ENCODE results near the gene PLD4.

Gene PLD4

GRCh38 chr14:104971447-104972240, 47.0 kb downstream of the PLD4 start:
- H3K9me3 ChIP-seq (ENCODE audit: insufficient read depth, low read depth, low read length), result no peaks in the 10 kb centered on the region
- H3K9me2 ChIP-seq (replicated peaks; ENCODE audit: low read depth, low read length), result no peaks in the 10 kb centered on the region
- H3K4me3 ChIP-seq (ENCODE audit: low read length, poor library complexity, severe bottlenecking), result no peak overlapping the region
- H3K4me2 ChIP-seq (ENCODE audit: low read depth, low read length, poor library complexity, severe bottlenecking), result no peak overlapping the region
- no peak for TF ChIP-seq EZH2phosphoT487 (IDR thresholded peaks at IDR 0.05; ENCODE audit: borderline replicate concordance)
- TF ChIP-seq, protein P1, sequence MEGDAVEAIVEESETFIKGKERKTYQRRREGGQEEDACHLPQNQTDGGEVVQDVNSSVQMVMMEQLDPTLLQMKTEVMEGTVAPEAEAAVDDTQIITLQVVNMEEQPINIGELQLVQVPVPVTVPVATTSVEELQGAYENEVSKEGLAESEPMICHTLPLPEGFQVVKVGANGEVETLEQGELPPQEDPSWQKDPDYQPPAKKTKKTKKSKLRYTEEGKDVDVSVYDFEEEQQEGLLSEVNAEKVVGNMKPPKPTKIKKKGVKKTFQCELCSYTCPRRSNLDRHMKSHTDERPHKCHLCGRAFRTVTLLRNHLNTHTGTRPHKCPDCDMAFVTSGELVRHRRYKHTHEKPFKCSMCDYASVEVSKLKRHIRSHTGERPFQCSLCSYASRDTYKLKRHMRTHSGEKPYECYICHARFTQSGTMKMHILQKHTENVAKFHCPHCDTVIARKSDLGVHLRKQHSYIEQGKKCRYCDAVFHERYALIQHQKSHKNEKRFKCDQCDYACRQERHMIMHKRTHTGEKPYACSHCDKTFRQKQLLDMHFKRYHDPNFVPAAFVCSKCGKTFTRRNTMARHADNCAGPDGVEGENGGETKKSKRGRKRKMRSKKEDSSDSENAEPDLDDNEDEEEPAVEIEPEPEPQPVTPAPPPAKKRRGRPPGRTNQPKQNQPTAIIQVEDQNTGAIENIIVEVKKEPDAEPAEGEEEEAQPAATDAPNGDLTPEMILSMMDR (conservative IDR thresholded peaks at IDR 0.05; ENCODE audit: low read length), result no peak
- H3K27me3 ChIP-seq (ENCODE audit: insufficient read depth, low read length, poor library complexity, severe bottlenecking), result no peaks in the 10 kb centered on the region
- no peak overlapping the region for H2AFZ ChIP-seq (ENCODE audit: low read length)
- no peaks in the 10 kb centered on the region for H4K20me1 ChIP-seq (ENCODE audit: insufficient read depth, low read length, poor library complexity, severe bottlenecking)
- H3F3A ChIP-seq (ENCODE audit: low read depth), result no peaks in the 10 kb centered on the region
- H3K79me2 ChIP-seq (ENCODE audit: insufficient read depth, low read length), result no peaks in the 10 kb centered on the region
- H3K36me3 ChIP-seq (ENCODE audit: insufficient read depth, low read length), result no peaks in the 10 kb centered on the region
- H3K9ac ChIP-seq (ENCODE audit: low read depth, low read length, poor library complexity, severe bottlenecking), result no peak overlapping the region
- no peaks in the 10 kb centered on the region for H3K4me1 ChIP-seq (ENCODE audit: insufficient read depth, low read length, poor library complexity, severe bottlenecking)

GRCh38 chr14:104972301-104973134, 47.8 kb downstream of the PLD4 start:
- no peaks in the 10 kb centered on the region for H4K20me1 ChIP-seq (ENCODE audit: insufficient read depth, low read length, poor library complexity, severe bottlenecking)
- H3F3A ChIP-seq (ENCODE audit: low read depth), result no peaks in the 10 kb centered on the region
- H3K9me2 ChIP-seq (replicated peaks; ENCODE audit: low read depth, low read length), result no peaks in the 10 kb centered on the region
- H3K4me1 ChIP-seq (ENCODE audit: insufficient read depth, low read length, poor library complexity, severe bottlenecking), result no peaks in the 10 kb centered on the region
- no peak overlapping the region for H2AFZ ChIP-seq (ENCODE audit: low read length)
- no peaks in the 10 kb centered on the region for H3K27me3 ChIP-seq (ENCODE audit: insufficient read depth, low read length, poor library complexity, severe bottlenecking)
- no peak for TF ChIP-seq EZH2phosphoT487 (IDR thresholded peaks at IDR 0.05; ENCODE audit: borderline replicate concordance)
- TF ChIP-seq, protein P1 (conservative IDR thresholded peaks at IDR 0.05; ENCODE audit: low read length), result no peak
- no peaks in the 10 kb centered on the region for H3K79me2 ChIP-seq (ENCODE audit: insufficient read depth, low read length)
- H3K36me3 ChIP-seq (ENCODE audit: insufficient read depth, low read length), result no peaks in the 10 kb centered on the region
- H3K4me2 ChIP-seq (ENCODE audit: low read depth, low read length, poor library complexity, severe bottlenecking), result no peak overlapping the region
- H3K9me3 ChIP-seq (ENCODE audit: insufficient read depth, low read depth, low read length), result no peaks in the 10 kb centered on the region
- H3K9ac ChIP-seq (ENCODE audit: low read depth, low read length, poor library complexity, severe bottlenecking), result no peak overlapping the region
- H3K4me3 ChIP-seq (ENCODE audit: low read length, poor library complexity, severe bottlenecking), result no peak overlapping the region

GRCh38 chr14:104973135-104973384, 48.4 kb downstream of the PLD4 start:
- Histone ChIP-seq H3K79me2 (ENCODE audit: insufficient read depth, low read length) (no peaks in the 10 kb centered on the region), H3K4me1 (ENCODE audit: insufficient read depth, low read length, poor library complexity, severe bottlenecking) (no peaks in the 10 kb centered on the region), H4K20me1 (ENCODE audit: insufficient read depth, low read length, poor library complexity, severe bottlenecking) (no peaks in the 10 kb centered on the region), H3F3A (ENCODE audit: low read depth) (no peaks in the 10 kb centered on the region), H2AFZ (ENCODE audit: low read length) (no peak overlapping the region), H3K9me3 (ENCODE audit: insufficient read depth, low read depth, low read length) (no peaks in the 10 kb centered on the region), H3K9ac (ENCODE audit: low read depth, low read length, poor library complexity, severe bottlenecking) (no peak overlapping the region), H3K36me3 (ENCODE audit: insufficient read depth, low read length) (no peaks in the 10 kb centered on the region), H3K4me2 (ENCODE audit: low read depth, low read length, poor library complexity, severe bottlenecking) (no peak overlapping the region), H3K9me2 (replicated peaks; ENCODE audit: low read depth, low read length) (no peaks in the 10 kb centered on the region), H3K4me3 (ENCODE audit: low read length, poor library complexity, severe bottlenecking) (no peak overlapping the region), H3K27me3 (ENCODE audit: insufficient read depth, low read length, poor library complexity, severe bottlenecking) (no peaks in the 10 kb centered on the region)
- TF ChIP-seq, protein P1 (conservative IDR thresholded peaks at IDR 0.05; ENCODE audit: low read length), result no peak
- TF ChIP-seq EZH2phosphoT487 (IDR thresholded peaks at IDR 0.05; ENCODE audit: borderline replicate concordance), result no peak

Measured in Loucy (cell line).